NCI-H82 (cell line): ENCODE results near the gene COL11A1.
"Not testable (repeated sequence)": the region's sequence is repeated elsewhere in the genome, so short reads cannot be mapped to it uniquely, and the experiment has no call there.

Source experiments
- DNase-seq: peaks from one replicate; lab custom pipeline; 2025; lab: John Stamatoyannopoulos, UW

COL11A1 gene

DNA sequence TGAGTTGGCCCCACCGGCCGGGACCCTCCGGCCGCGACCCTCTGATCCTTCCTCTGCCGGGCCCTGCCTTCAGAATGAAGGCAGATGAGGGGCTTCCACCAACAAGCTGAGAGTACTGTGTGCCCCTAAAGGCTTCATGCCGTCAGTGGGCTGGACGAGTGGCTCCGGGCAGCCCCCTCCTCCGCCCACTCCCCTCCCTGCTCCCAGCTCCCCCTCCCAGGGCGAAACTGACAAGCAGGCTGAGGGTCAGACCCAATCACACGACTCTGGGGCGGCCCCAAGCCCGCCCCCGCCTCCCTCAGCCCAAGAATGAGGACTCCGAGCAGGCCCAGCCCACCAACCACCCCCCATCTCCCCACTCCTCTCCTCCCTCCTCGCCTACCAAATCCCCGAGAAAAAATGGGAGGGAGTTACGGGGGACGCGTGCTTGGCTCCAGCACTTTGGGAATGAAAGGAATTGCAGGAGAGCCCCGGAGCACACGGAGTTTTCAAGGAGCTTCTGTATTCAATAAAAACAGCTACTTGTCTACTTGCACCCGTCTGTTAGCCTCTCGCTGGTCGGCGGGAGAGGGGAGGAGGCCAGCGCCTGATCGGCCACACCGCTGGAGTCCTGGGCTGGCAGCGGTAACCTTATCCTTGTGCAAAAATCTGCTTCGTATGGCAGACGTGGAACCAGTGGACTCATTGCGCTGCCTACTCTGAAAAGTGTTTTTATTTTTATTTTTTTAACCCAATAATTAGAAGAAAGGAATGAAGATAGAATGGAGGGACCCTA, at the start of gene COL11A1:
COL11A1 (minus strand) TSS at position 147 of the 775 bp plus-strand sequence. CDS start 344 bp downstream, outside the sequence.
- DNase-seq: peak; percentile 49

DNA sequence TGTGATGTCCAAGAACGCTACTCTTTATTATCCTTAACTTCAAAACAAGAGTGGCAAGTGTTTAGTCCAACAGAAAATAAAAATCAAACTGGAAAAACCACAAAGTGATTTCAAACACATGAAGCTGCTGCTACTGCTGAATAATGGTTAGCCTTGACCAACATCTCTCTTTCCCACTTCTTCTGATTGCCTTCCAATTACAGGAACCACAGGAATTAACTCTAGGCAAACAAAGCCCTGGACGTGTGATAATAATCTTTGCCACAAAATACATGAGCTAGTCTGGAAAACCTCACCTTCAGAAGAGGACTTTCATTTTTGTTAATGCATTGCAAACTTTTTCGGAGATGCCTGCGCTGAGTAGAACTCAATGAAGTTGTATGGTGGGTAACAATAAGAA, 48.6 kb upstream of the COL11A1 start:
- DNase-seq: no peak

GRCh38 chr1:103146166-103146565, 37.8 kb upstream of the COL11A1 start:
- DNase-seq: no peak

GRCh38 chr1:103145449-103145848, 37.1 kb upstream of the COL11A1 start:
- DNase-seq: no peak

DNA sequence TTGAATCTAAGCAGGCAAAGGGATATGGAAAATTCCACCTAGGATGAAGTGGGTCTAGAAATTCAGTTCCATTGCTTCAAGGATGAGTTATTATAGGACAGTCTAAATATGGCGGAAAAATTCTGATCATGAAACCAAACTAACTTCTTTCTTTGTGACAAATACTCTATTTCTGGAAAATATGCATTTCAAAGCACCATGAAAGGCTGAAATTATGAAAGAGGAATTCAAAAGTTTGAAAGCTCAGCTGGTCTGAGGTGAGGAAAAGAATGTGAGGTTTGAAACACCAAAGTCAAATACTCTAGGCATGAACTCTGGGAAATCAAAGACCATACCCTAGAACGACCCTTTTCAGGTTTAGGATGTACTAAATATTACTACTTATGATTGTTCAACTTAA, 36.4 kb upstream of the COL11A1 start:
- DNase-seq: no peak

GRCh38 chr1:103142461-103142860, 34.1 kb upstream of the COL11A1 start:
- DNase-seq: no peak

- DNase-seq: no peak
Observed at GRCh38 chr1:103129796-103130195, 21.5 kb upstream of the COL11A1 start.

- DNase-seq: no peak
Observed at GRCh38 chr1:103129255-103129654, 20.9 kb upstream of the COL11A1 start.

- DNase-seq: not testable (repeated sequence)
Observed at GRCh38 chr1:103128256-103128655, 19.9 kb upstream of the COL11A1 start.

DNA sequence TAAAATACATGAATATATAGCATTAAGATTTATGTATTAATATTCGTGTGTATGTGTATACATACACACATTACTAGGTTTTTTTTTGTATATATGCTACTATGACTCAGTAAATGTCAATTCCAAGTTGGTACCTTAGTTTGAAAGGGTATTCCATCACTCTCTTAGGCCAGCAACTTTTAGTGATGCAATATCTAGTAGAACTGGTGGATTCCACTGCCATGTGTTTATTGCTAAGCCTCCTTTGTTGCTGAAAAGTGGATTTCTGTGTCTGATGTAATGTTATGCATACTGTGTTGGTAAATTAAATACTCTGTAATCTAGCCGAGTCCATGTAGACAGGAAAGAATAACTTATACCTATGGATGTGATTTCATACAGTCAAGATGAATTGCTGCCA, 16.9 kb upstream of the COL11A1 start:
- no peak for DNase-seq

- DNase-seq: no peak
Observed at GRCh38 chr1:103122983-103123720, 14.8 kb upstream of the COL11A1 start.

GRCh38 chr1:103120981-103121380, 12.7 kb upstream of the COL11A1 start:
- no peak for DNase-seq

- no peak for DNase-seq
Observed at GRCh38 chr1:103112546-103112945, 4.2 kb upstream of the COL11A1 start.

DNA sequence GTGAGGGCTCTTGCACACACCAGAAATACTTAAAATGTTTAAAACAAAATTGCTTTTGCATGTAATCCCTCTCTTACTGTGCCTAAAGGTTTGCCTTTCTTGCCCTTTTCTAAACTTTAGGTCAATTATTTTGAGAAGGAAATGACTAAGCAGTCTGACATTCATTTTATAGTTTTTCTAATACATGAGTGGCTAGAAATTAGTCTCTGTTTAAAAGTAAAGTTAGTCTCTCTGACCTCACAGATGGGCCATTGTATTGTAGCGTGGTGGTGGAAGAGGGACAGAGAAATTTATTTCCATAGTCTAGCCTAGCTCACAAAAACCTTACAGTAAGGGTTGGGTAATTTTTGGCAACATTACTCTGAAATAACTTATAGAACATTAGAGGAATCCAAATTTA, 3.6 kb upstream of the COL11A1 start:
- no peak for DNase-seq

DNA sequence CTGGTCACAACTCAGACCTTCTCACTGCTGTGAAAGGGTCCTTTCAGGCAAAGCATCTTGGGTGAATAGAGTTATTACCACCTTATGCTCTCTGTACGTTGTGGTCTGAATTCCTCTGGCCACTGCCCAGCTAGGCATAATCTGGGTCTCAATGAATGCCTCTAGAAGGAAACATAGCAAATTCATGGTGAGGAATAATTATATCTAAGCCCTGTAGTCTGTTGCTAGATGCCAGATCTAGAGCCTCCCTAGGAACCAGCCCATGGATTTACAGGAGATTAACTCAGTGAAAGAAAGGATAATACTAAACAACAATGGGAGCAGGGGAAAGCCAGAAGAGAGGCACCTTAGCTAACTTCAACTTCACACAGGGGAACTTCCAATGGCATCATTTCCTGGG, 2.4 kb upstream of the COL11A1 start:
- peak; percentile 66 for DNase-seq

GRCh38 chr1:103109311-103109920, 1.1 kb upstream of the COL11A1 start:
- peak; percentile 15 for DNase-seq

DNA sequence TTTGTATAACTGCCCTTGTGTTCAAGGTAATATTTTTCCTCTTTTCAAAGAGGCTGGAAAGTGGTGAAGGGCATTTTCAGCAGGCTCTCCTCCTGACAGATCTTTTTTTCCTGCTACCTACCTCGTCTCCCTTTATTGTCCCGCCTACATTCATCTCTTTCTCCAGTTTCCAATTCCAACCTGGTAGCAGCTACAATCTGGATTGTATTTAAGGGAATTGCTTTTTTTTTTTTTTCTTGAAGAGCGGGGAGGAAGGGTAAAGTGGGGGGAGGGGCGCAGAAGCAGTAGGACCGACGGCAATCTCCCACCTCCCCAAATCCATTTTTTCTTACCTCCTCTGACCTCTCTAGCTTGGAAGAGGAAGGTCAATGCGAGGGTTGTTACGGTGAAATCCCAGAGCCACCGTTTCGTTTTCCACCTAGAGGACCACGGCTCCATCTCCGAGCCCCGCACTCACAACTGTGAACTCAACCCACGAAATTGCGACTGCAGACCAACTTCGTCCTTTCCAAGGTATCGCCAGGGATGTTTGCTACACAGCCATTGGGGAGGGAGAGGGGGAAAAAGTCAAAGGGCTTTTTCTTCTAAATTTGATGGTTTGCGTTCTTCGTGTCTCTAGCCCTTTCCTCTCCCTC, 464 bp downstream of the COL11A1 start:
- peak; percentile 24 for DNase-seq

DNA sequence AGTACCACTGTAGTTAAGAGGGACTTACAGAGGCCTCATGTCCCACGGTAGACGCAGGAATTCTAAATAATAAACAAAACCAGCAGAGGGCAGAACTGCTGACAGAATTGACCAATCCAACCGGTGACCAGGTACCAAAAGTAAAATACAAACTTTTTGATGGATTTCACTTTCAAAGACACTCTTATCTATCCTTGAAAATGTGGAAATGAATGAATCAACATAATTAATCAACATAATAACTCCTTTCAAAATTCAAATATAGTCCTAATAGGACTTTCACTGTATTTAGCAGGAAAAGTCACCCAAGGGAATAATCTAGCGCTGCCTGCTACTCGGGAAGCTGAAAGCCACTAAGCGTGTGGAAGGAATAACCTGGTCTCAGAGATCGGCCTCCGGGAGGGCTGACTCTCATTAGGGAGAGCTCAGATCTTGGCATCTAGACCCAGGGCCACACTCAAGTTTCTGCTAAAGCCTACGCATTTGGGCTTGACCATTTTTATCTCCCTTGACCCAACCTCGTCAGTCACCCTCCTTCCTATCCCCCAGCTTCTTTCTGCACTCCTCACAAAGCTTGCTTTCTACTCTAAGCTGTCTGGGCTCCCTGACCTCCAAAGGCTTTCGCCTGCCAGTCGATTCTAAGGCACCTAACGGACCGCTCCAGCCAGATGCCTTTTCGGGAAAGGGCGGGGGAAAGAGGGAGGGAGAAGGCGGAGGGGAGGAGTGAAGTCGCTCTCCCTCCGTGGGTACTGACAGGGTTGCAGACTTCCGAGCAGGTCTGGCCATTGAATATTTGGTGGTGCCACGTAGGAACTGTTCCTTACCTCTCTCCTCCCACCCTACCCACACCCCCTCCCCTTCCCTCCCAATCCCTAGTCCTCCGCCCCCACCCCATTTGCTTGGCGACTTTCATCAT, 1.6 kb downstream of the COL11A1 start:
- DNase-seq: peak; percentile 71

DNA sequence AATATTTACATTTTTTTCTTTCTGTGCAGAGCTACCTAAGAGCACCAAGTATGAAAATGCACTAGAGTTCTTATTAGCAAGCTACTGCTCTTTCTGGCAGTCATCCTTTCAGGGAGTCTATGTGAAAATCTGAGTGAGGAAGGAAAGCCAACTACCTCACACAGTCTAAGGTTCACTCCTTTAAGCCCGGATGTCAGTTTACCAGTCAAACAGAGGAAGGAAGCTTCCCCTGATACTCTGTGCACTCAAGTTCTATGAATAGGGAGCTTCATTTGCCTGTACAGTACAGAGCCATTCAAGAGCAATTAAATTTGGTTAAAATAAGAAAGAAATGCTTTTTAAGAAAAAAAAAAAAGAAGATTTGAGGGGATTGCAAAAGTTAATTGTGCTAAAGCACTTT, 6.9 kb downstream of the COL11A1 start:
- no peak for DNase-seq

GRCh38 chr1:103089221-103089620, 19.1 kb downstream of the COL11A1 start:
- DNase-seq: no peak

DNA sequence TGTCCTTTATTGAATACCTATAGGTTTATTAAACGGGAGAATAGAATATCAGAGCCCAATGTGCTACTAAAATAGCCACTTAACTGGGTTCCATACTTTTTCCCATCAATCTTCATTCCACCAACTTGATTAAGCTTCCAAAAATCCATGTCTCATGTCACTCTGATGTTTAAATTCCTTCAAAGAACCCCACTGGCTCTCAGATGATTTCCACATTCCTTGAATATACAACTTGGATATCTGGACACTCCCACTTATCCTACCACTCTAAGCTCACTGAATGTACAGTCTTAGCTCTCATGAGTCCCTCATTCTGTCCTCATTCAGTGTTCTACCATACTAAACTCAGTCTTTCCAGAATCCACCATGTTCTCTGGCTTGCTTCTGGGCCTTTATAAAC, 21.1 kb downstream of the COL11A1 start:
- DNase-seq: no peak
